ENCODE data around the gene NDUFC2.
"Not testable (repeated sequence)": the region's sequence is repeated elsewhere in the genome, so short reads cannot be mapped to it uniquely, and the experiment has no call there.

Gene NDUFC2

GRCh38 chr11:78050964-78051831 lies 28.5 kb downstream of the NDUFC2 start:
- DNase-seq = no peak

- DNase-seq = no peak
These were observed 30.3 kb downstream of the NDUFC2 start for GRCh38 chr11:78049348-78049747.

- no peak for DNase-seq
These were observed 31.1 kb downstream of the NDUFC2 start for GRCh38 chr11:78048561-78048960.

- no peak for DNase-seq
These were observed 33.2 kb downstream of the NDUFC2 start for GRCh38 chr11:78046486-78046854.

- peak; percentile 63 for DNase-seq
These were observed 33.7 kb downstream of the NDUFC2 start for GRCh38 chr11:78045851-78046485.

- DNase-seq = no peak
These were observed 35.0 kb downstream of the NDUFC2 start for GRCh38 chr11:78044706-78045105.

GRCh38 chr11:78041843-78042440 lies 37.7 kb downstream of the NDUFC2 start:
- no peak for DNase-seq

- not testable (repeated sequence) for DNase-seq
These were observed 38.3 kb downstream of the NDUFC2 start for GRCh38 chr11:78041380-78041719.

GRCh38 chr11:78040691-78041379 lies 38.8 kb downstream of the NDUFC2 start:
- DNase-seq = peak; percentile 47

GRCh38 chr11:78039919-78040671 lies 39.6 kb downstream of the NDUFC2 start:
- peak; percentile 85 for DNase-seq

GRCh38 chr11:78039391-78039918 lies 40.2 kb downstream of the NDUFC2 start:
- DNase-seq = no peak

- no peak for DNase-seq
These were observed 40.9 kb downstream of the NDUFC2 start for GRCh38 chr11:78038697-78039313.

GRCh38 chr11:78037825-78038620 lies 41.6 kb downstream of the NDUFC2 start:
- no peak for DNase-seq

- no peak for DNase-seq
These were observed 42.6 kb downstream of the NDUFC2 start for GRCh38 chr11:78037056-78037455.

GRCh38 chr11:78036313-78036712 lies 43.3 kb downstream of the NDUFC2 start:
- no peak for DNase-seq

GRCh38 chr11:78034623-78035022 lies 45.0 kb downstream of the NDUFC2 start:
- DNase-seq = no peak

- DNase-seq = no peak
These were observed 46.6 kb downstream of the NDUFC2 start for GRCh38 chr11:78033040-78033439.

- no peak for DNase-seq
These were observed 47.6 kb downstream of the NDUFC2 start for GRCh38 chr11:78032090-78032489.

GRCh38 chr11:78031629-78032028 lies 48.0 kb downstream of the NDUFC2 start:
- DNase-seq = no peak

GRCh38 chr11:78030429-78031325 lies 49.0 kb downstream of the NDUFC2 start:
- peak; percentile 61 for DNase-seq

All from hematopoietic multipotent progenitor cell treated with erythropoietin and hydrocortisone succinate and interleukin-3 and kit ligand, for 8 days (in vitro differentiated cells).